Hippocampal formation (tissue), 2 donors: ENCODE measurements around the gene RAB1B.
A peak's percentile ranks its signal among the peaks of the same experiment; 100 is the strongest.
"Not testable (repeated sequence)": the region's sequence is repeated elsewhere in the genome, so short reads cannot be mapped to it uniquely, and the experiment has no call there.

Experiments used
- DNase-seq, 2 donors: peaks; one replicate each; lab custom pipeline; 2025; lab: John Stamatoyannopoulos, UW

RAB1B gene

DNA sequence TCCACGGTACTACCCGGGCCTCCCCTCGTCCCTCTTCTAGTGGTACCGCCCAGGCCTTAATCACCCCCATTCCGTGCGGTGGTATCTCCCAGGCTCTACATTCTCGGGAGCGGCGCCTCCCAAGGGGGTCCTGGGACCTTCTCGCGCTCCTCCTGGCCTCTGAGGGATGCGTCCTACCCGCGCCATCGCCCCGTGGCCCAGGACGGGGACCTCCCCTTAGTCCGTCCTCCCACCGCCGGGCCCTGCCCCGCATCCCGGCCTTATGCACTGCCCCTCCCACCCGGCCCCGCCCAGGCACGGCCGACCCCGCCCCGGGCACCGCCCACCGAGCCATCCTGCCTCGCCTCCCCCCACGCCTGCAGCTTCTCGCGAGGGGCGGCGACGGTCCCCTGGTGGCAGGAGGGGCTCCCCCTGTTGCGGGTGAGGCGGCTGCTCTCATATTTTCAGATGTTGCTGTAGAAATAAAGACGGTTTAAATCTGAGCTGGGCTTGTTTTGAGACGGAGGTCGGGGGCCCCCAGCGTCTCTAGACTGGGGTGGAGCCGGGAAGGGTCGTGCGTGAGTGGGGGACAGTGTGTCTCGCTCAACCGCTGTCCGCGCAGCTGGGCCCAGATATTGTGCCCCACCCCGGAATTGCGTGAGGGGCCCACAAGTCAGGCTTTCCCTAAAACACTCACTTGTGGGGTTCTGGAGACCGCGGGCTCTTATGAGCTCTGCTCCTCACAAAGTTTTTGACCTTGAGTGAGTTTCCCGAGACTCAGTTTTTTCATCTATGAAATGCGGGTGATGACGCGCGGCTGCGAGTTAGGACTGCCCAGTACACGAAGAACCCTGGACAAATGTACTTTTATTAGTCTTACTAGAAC lies 828 bp upstream of the RAB1B start:
- DNase-seq = peak; percentile 77 to 89

- DNase-seq = no peak
Observed at GRCh38 chr11:66268952-66269905, 790 bp downstream of the RAB1B start.

DNA sequence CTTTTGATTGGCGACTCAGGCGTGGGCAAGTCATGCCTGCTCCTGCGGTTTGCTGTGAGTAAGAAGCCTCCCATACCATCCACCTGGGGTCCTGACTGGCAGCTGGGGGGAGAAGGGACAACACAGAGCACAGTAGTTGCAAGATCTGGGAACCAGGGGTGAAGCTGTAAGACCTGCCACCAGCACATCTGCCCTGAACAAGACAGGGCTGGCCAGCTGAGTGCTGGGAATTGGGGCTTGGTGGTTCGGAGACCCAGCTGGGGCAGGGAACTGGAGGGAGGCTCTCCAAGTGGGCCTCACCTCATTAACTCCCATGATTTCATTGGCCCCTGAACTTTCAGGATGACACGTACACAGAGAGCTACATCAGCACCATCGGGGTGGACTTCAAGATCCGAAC lies 3.4 kb downstream of the RAB1B start:
- no peak for DNase-seq

DNA sequence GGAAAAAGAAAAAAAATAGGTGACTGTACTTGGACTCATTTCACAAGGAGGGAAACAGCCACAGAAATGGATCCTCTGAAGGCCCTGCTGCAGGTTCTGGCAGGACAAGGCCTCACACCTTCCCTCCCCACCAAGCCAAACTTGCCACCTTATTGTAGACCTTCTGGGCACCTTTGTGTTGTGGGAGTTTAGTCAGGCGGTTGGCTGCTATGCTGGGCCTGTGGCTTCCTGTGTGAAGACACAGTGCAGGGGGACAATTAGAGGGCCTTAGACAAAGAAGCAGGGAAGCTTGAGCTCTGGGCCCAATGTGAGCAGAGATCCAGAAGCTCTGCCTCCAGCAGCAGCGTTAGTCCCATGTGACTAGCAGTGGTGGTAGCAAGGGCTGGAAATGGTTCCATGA lies 4.2 kb downstream of the RAB1B start:
- no peak for DNase-seq

GRCh38 chr11:66274219-66274618 lies 5.8 kb downstream of the RAB1B start:
- no peak for DNase-seq

DNA sequence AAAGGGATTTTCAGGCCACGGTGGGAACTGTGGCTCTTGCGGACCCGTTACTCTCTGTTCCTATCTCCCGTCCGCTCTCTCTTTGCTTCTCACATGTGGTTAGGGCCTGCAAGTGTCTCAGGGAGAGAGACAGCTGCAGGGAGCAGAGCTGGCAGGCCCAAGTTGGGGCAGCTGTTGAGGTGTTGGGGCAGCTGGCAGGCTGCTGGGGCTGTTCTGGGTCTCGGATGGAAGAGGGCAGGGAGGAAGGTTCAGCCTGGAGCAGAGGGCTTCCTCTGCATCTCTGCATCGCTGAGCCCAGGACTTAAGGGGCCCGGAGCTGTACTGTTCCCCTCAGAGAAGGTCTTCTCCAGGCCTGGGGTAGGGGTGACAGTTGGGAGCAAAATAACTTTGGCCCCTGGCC lies 7.0 kb downstream of the RAB1B start:
- no peak for DNase-seq

- DNase-seq = no peak
Observed at GRCh38 chr11:66275984-66276612, 7.7 kb downstream of the RAB1B start.

- DNase-seq = not testable (repeated sequence)
Observed at GRCh38 chr11:66276619-66277018, 8.2 kb downstream of the RAB1B start.

- DNase-seq = not testable (repeated sequence)
Observed at GRCh38 chr11:66277064-66277463, 8.6 kb downstream of the RAB1B start.

DNA sequence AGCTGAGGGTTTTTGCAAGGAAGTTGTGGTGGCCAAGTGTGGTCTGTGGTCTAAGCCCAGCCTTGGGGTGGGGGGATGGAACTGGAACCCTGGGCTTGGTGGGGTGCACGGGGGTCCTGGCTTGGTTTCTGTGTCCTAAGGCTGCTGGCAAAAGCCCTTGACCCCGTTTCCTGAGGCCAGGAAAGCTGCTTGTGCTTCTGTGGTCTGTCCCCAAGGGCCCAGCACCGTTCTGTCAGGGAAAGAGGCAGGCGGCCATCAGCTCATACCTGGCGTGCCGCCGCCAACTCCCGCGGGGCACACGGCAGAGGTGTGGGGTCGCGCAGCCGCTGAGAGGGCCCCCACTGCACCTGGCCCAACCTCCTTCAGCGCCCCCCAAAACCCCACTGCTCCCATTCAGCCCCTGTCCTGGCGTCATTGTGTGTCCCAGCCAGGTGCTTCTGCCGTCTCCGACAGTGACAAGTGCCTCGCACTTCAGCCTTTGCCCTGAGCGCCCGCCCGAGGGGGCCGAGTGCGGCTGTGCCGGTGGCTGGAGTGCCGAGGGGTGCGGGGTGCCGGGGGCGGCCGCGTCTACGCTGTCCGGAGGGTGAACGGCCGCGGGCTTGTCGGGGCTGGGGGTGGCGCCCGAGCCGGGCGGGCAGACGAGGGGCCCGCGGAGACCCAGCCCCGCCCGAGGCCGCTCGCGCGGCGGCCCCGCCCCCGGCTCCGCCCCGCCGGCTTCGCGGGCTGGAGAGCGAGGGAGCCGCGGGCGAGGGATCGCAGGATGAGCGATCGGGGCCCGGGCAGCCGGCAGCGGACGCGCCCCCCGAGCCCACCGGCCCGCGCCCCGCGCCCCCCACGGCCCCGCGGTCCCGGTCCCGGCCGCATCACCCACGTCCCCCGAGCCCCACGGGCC lies 9.3 kb downstream of the RAB1B start, which contains the start of gene CNIH2:
TSS of gene CNIH2 (plus strand) at position 705 of the 892 bp plus-strand sequence. CDS start 282 bp downstream, outside the sequence.
- no peak for DNase-seq

DNA sequence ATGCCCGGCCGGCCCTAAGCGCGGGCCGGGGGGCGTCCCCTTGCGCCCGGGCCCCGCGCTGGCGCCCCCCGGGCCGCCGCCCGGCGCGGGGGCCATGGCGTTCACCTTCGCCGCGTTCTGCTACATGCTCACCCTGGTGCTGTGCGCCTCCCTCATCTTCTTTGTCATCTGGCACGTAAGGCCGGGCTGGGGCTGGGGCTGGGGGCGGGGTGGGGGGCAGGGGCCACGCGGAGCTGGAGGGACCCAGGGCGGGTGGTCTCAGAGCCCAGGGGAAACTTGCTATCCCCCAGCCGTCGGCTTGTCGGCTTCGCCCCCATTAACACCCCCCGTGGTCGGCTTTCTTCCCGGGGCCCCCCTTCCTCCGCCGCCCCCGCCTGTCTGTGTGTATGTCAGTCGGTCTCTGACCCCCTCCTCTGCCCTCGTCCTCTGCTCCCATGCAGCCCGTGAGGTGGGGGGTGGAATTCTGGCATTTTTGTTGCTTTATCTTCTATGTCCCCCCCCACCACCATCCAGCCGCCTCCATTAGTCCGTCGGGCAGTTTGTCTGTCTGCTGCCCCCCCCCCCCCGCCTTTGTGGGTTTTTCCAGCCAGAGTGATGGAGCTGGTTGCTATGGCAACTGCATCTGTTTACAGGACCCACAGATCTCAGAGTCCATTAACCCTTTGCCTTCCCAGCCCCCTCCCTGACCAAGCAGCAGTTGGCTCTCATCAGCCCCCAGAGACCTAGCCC lies 10.1 kb downstream of the RAB1B start:
- no peak for DNase-seq

DNA sequence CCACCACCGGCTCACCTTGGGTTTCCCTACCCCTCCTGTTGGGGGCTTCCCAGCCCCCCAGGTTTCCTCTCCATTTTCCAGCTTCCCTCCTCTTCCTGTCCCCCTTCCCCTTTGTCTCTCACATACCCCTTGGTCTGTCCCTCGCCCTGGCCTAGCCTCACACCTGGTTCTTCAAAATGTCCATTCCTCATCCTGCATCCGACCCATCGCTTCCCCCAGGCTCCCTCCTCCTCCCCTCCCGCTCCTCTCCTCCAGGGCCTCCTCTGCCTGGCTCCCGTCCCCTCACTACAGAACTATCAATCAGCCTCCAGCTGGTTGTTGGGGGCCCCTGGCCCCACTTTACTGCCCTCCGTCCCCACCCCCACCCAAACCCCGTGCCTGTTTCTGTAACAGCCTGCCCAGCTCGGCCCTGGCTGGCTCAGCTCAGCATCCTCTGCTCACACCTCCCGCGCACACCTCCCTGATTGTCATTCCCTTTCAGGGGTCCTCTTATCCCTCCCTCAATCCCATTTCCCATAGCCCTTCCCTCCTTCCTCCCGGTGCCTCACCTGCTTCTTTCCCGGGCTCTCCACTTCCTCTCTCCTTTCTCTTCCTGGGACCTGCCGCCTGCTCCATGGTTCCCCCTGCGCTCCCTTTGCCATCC lies 10.8 kb downstream of the RAB1B start:
- no peak for DNase-seq

GRCh38 chr11:66280428-66280827 lies 12.0 kb downstream of the RAB1B start:
- DNase-seq = no peak

- DNase-seq = no peak
Observed at GRCh38 chr11:66281001-66281400, 12.6 kb downstream of the RAB1B start.

DNA sequence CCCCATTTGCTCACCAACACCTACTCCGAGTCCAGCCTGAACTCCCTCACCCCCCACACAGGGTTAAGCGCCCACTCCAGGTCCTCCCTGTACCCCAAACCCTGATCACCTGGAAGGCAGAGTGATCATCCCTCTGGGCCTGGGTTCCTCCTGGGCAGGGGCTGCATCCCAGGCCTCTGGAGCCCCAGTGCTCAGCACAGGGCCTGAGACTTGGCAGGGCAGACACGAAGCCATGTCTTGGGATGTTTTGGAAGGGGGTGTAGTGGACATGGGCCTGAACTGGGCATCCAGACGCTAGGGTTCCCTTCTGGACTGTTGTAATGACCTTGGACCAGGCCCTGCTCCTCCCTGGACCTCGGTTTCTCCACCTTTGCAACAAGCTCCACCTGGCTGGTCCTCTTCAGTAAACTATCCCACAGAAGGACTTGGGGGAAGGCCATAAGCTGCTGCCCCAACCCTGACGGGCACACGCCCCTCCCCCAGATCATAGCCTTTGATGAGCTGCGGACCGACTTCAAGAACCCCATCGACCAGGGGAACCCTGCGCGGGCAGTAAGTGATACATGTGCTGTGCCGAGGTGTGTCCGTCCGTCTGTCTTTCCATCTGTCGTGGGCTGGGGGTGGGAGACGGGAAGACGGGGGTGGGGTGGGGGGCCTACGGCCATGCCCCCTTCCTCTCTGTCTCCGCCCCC lies 13.5 kb downstream of the RAB1B start:
- no peak for DNase-seq

GRCh38 chr11:66282468-66283455 lies 14.3 kb downstream of the RAB1B start:
- peak; percentile 94 to 97 for DNase-seq

DNA sequence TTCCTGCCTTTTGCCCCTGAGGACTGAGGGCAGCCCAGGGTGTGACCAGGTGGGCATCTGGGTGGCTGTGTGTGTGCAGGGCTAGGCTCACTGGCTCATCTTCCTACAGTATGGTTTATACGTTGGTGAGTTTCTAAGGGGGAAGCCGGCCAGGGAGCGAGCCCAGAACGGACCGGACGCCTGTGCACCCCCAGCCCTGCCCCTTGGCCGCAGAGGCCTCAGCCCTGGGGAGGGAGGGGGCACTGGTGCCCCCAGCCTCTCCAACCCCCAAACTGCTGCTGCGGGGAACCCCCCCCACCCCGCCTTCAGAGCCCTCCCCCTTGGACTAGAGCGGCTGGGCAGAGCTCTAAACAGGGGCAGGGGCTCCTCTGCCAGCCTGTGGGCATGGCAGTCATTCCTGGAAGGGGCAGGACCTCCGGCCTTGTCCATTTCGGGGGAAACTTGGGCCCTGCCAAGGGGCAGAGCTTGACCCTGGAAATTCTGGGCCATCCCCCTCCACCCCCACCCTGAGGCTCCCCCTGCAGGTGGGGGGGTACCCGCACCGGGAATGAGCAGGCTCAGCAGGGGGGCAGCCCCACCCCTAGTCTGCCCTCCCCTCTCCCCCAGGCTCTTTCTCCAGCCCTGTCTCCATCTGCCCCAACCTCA lies 15.1 kb downstream of the RAB1B start:
- DNase-seq = no peak
